Effector CD4-positive, alpha-beta T cell (primary cell): ENCODE data around the gene C5orf22.
"Not testable (repeated sequence)": the region's sequence is repeated elsewhere in the genome, so short reads cannot be mapped to it uniquely, and the experiment has no call there.

Source experiments
- DNase-seq: peaks from one replicate; pipeline ENCODE4 v3.0.0-alpha.2; 2020

C5orf22 gene

DNA sequence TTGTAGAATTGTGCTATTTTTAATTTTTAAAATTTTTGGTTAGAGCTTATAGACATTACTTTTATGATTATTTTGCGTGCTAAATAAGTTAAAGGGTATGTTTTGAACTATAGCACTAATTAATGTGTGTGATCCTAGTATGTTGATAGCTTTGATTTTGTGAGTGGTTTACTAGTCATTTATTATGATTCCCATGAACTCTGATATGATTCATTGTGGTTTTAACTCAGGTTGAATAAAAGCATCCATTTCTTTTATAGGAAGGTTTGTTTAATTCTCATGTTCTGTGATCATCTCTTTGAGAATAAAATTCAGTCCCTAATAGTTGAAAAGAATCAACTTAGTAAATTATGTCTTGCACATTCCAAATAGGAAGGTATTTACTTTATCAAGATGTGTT, 22.5 kb downstream of the C5orf22 start:
- DNase-seq: no peak

GRCh38 chr5:31556461-31556860, 24.4 kb downstream of the C5orf22 start:
- no peak for DNase-seq

DNA sequence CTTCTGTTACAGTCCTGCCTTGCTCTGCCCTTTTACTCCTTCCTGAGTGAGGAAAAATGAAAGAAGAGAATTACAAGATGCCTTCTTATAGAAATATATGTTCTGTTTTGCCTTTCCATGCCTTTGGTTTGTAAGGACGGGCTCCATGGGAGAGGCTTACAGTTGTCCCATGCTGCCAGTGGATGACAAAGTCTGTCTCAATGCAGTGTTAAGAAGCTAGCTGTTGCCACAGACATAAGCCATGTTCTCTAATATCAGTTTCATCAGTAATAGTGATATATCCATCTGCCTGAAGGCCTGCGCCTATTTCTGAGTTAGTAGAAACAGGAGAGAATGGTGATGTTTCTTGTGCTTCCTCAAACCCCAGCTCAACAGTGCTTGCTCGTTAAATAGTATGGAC, 27.8 kb downstream of the C5orf22 start:
- no peak for DNase-seq

GRCh38 chr5:31561946-31562345, 29.8 kb downstream of the C5orf22 start:
- no peak for DNase-seq

GRCh38 chr5:31563216-31563615, 31.1 kb downstream of the C5orf22 start:
- DNase-seq: no peak

GRCh38 chr5:31566362-31566761, 34.3 kb downstream of the C5orf22 start:
- not testable (repeated sequence) for DNase-seq

DNA sequence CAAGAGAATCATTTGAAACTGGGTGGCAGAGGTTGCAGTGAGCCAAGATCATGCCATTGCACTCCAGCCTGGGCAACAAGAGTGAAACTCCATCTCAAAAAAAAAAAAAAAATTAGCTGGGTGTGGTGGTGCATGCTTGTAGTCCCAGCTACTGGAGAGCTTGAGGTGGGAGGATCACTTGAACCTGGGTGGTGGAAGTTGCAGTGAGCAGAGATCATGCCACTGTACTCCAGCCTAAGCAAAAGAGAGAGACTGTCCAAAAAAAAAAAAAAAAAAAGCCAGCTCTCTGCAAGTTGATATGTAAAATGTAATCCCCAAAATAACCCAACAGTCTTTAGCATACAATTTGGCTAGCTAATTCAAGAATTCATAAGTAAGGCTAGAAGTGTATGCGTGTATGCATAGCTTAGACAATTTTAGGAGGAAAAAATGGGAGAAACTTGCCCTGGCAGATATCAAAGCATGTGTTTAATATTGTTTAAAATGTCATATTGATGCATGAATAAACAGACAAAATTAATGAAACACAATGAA, 36.3 kb downstream of the C5orf22 start:
- no peak for DNase-seq

DNA sequence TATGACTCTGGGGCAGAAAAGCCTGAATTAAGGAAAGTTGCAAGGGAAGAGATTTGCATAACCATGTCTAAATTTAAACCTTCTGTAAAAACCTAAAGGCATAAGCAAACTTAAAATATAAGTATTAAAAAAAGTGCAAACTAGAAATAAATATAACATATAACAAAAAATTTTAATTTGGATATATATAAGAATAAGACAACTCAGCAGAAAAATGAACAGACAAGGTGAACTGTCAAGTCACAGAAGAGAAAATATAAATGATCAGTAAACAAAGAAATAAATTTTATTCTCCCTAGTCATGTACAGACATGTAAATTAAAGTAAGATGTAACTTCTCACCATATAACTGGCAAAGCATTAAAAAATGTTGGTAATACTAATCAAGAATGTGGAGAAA, 37.0 kb downstream of the C5orf22 start:
- DNase-seq: no peak

DNA sequence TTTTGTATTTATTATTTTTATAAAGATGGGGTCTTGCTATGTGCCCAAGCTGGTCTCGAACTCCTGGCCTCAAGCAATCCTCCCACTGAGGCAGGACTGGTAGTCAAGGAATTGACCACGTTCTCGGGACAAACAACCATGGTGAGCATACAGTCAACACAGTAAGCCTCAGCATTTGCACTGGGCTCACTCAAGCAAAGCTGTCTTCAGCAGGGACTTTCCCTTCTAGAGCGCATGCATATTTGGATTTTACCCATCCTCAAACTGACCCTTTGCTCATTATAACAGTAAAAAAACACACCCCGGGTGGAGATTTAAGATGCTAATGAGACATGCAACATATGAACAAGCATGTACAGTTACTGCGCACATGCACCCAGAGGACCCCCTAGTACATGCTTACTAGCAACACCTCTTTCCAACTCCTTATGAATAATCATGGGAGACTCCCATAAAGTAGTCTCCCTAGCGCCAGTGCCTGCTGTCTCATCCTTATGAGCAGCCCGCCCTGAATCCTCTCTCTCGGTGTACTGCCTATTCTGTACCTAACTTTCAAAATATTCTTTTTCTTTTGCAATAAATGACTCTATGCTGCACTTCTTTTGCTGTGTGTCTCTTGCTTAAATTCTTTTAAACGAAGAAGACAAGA, 41.5 kb downstream of the C5orf22 start:
- DNase-seq: no peak

DNA sequence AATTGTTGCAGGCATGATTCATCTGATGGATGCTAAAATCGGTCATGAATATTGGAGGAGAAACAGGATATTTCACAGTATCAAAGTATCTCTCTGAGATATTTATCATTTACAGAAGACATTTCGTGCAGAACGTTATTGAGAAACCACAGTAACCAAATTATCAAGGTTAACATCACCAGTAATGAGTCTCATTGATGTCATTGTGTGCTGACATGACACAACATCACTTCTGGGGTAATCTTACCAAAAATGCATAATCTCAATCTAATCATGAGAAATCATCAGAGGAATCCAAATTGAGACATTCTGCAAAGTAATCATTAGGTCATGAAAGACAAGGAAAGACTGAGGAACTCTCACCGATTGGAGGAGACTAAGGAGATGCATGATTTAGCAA, 42.7 kb downstream of the C5orf22 start:
- DNase-seq: no peak

DNA sequence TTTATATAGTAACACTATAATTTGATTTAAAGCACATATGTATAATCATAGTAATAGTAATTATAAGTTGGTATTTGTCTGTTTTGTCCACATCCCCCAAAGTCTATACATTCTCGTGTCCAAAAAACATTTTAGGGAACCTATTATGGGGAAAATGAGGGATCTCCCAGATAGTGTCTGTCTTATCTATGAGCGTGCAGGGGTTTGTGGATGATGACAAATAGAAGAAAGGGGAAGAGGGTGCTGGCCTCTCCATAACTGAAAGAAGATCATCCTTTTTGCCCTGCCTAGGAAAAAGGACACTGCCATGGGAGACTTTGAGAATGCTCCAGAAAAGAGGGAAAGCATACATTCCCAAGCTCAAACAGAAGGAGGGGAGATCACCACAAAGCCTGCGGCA, 45.3 kb downstream of the C5orf22 start:
- DNase-seq: no peak

DNA sequence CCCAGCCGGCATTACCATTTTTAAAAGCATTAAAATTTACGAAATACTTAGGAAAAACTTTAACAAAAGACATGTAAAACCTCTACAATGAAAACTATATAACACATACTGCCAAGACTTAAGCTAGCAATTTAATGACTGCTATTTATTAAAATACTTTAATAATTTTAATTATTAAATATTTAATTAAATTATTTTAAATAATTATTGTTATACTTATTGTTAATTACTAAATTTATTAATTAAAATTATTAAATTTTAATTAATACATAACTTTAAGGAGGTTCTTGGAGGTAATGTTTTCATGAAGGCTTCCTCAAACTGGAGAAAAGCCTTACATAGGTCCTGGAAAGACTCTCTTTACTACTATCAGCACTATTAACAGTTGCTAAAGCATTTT, 47.5 kb downstream of the C5orf22 start:
- no peak for DNase-seq

DNA sequence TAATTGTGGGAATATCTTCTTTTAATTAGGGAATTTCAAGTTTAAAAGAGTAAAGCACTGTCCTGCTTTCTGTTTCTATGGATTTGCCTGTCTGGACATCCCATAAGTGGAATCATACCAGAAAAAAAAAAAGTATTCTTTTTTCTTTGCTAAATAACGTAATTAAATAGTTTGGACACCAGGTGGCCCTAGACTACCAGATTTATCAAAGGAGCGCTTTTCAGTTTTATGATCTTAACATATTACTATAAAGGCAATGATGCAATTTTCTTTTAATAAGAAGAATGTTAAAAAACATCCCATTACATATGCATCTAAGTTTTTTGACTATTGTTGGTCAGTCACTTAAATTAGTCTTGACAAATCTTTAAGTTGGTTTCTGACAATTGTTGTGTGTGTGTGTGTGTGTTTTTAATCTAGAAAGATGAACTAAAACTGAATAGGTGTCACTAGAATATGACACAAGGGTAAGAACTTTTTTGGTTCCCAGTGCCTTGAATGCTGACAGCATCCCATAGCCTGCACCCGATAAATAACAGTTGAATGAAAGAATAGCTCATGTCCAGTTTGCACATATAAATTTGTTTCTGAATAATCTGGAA, 49.5 kb downstream of the C5orf22 start:
- DNase-seq: no peak

- DNase-seq: no peak
These were observed 51.0 kb downstream of the C5orf22 start for GRCh38 chr5:31583129-31583528.

DNA sequence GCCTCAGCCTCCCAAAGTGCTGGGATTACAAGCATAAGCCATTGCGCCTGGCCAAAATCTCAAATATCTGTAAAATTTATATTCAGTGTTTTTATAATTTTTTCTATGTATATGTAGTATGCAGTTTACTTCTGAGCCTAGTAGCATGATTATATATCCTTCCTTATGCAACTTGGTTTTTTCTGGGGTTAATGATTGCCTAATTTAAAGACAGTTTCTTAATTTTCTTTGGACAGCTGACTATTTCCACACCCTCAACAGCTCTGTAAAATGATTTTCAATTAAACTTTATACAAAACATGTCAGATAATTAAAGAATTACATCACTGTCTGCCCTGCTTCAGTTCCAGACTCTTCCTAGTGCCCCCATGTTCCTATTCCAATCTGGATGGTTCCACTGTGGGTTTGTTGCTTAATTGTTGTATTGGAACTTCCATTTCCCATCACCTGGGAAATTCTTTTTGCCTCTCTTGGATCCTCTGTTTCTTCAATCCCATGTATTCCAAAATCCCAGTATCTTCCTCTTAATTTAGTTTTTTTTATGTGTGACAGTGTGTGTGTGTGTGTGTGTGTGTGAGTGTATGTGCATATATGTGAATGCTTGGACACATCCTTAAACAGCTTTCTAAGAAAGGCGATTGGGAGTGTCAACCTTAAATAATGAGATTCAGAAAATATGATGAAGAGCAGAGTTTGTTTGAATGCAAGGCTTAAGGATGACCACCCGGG, 53.2 kb downstream of the C5orf22 start:
- no peak for DNase-seq

DNA sequence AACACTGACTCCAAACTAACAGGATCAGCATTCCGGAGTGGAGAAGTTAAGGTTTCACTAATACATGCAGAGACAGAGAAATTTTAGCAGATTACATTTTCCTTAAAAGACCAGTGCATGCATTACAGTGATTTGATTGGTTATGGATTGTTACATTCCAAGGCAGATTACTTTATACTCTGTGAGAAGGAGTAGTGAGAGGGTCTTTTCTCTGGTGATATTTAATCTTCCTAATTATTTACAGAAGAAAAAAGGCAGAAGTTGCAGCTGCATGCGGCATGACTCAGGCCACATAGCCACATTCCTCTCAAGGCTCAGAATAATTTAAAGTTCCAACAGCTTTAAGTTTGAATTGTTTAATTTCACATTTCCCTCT, 53.8 kb downstream of the C5orf22 start:
- no peak for DNase-seq

DNA sequence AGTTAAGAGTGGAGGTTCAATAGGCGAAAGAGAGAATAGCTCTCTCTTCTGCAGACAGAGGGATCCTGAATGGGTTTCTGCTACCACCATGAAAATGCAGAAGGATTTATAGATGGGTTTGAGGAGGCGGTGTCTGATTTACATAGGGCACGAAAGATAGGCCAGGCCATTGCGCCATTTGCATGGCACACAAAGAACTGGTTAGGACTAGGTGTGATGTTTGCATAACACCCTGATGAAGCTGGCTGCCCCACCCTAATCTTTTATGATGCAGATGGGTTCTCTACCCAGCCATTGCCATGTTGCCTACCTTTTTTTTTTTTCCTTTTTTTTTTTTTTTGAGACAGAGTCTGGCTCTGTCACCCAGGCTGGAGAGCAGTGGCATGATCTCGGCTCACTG, 55.4 kb downstream of the C5orf22 start:
- DNase-seq: no peak

DNA sequence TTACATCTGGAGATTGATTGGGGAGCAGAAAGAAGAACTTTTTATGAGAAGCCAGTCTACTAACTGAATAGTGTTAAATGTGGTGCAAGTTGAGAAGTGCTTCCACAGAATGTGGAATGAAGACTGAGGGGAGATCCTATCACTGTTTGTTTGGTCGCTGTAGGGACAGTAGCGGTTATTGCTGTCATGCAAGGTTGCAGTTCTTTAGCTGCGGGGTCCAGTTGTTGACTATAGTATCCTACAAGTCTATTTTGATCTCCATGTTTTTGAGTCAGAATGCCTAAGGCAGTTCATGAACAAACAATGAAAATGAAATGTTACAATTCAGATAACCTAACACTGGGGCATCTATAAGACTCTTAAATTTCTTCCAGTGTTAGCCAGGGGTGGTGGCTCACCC, 61.6 kb downstream of the C5orf22 start:
- no peak for DNase-seq

GRCh38 chr5:31596354-31596753, 64.3 kb downstream of the C5orf22 start:
- no peak for DNase-seq

GRCh38 chr5:31598640-31599611, 66.8 kb downstream of the C5orf22 start:
- DNase-seq: no peak

GRCh38 chr5:31602305-31602704, 70.2 kb downstream of the C5orf22 start:
- DNase-seq: not testable (repeated sequence)

- DNase-seq: no peak
These were observed 72.1 kb downstream of the C5orf22 start for GRCh38 chr5:31604240-31604639.

GRCh38 chr5:31604644-31605043, 72.5 kb downstream of the C5orf22 start:
- no peak for DNase-seq
